IPS-NIHi7 (cell line): ENCODE data around the gene CLEC16A.
"Not testable (repeated sequence)": the region's sequence is repeated elsewhere in the genome, so short reads cannot be mapped to it uniquely, and the experiment has no call there.

Experiments used
- DNase-seq: peaks from one replicate; pipeline ENCODE4 v3.0.0; 2012; ENCODE audit warnings: mixed read lengths; ENCODE audit errors: extremely low spot score

CLEC16A gene

GRCh38 chr16:11101283-11101682, 156.9 kb downstream of the CLEC16A start:
- no peak for DNase-seq

- DNase-seq, result no peak
Observed at GRCh38 chr16:11101695-11102522, 157.5 kb downstream of the CLEC16A start.

GRCh38 chr16:11102523-11102898, 158.1 kb downstream of the CLEC16A start:
- DNase-seq, result no peak

DNA sequence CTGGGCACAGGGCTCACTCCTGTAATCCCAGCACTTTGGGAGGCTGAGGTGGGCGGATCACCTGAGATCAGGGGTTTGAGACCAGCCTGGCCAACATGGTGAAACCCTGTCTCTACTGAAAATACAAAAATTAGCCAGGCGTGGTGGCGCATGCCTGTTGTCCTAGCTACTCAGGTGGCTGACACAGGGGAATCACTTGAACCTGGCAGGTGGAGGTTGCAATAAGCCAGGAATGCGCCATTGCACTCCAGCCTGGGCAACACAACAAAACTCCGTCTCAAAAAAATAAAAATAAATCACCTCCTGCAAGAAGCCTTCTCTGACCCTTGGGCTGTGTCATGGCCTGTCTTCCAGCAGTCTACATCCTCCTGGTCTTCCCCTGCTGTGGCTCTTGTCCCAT, 158.9 kb downstream of the CLEC16A start:
- DNase-seq, result not testable (repeated sequence)

- DNase-seq, result no peak
Observed at GRCh38 chr16:11104168-11105037, 160.0 kb downstream of the CLEC16A start.

- no peak for DNase-seq
Observed at GRCh38 chr16:11105038-11105903, 160.9 kb downstream of the CLEC16A start.

DNA sequence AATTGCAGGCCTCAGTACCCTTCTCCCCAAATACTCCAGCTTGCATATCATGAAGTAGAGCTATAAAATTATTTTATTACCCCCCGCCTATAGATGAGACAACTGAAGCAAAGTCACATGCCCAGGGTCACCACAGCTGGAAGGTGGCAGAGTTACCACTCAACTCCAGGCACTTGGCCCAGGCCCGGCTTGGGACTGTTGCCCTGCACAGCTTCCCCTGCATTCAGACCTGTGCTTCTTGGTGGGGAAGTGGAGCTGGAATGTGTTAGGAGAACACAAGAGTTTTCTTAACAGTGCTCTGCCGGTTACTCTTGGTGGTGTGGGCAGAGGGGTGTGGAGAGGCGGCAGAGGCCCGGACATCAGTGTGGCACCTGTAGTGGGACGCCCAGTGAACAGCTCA, 162.4 kb downstream of the CLEC16A start:
- DNase-seq, result no peak

DNA sequence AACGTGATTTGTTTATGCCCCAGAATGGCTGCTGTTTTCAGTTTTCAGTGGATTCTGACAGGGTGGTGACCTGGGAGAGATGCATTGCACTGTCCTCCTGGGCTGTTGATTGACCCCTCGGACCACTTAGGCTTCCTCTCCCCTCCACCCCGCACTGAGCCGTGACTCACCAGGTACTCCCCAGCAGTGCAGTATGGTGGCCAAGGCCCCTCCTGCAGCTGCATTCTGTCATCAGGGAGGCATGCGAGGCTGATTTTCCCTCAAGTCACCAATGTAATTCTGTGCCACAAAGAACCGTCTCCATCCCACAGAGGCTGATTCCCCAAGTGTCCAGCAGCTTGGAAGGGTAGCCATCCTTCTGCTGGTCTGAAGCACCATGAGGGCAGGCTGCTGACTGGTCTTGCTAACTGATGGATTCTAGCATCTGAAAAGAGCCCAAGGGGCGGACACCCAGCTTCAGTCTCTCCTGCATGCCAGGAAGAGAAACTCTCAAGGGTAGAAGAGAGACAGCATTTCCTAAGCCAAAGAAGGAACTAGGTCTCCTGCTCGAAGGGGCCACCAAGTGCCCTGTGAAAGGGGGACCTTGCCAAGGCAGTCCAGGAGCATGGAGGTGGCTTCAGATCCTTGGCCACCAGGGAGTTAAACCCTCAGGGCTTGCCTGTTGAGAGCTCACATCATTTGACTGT, 163.6 kb downstream of the CLEC16A start:
- no peak for DNase-seq

DNA sequence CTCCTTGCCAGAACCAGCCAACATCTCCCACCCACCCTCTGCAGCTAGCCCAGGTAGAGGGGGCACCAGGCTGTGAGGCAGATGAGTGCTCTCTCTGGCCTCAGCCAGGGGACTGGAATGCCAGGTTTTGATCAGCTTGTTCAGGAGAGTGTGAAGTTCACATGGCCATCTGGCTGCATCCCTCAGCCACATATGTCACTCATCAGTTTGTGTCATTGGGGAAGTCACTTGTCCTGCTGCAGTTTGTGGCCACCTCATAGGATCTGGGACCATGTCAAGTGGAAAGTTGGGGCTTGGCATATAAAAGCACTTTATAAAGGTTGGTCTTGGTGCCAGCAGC, 164.1 kb downstream of the CLEC16A start:
- DNase-seq, result no peak

GRCh38 chr16:11109566-11109965, 165.2 kb downstream of the CLEC16A start:
- DNase-seq, result no peak

DNA sequence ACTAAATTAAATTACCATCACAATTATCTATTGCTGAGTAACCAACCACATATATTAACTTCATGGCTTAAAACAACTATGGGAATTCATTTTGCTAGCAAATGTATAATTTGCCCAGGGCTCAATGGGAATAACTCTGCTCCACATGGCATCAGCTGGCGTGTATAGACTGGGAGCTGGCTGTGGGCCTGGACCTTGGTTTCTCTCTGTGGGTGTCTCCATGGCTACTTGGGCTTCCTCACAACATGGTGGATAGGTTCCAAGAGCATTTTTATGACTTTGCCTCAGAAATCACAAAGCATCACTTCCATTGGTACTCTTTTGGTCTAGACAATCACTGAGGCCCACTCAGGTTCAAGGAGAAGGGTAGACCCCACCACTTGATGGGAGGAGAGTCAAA, 166.8 kb downstream of the CLEC16A start:
- no peak for DNase-seq

- no peak for DNase-seq
Observed at GRCh38 chr16:11111856-11112634, 167.7 kb downstream of the CLEC16A start.

GRCh38 chr16:11112723-11113348, 168.5 kb downstream of the CLEC16A start:
- no peak for DNase-seq

DNA sequence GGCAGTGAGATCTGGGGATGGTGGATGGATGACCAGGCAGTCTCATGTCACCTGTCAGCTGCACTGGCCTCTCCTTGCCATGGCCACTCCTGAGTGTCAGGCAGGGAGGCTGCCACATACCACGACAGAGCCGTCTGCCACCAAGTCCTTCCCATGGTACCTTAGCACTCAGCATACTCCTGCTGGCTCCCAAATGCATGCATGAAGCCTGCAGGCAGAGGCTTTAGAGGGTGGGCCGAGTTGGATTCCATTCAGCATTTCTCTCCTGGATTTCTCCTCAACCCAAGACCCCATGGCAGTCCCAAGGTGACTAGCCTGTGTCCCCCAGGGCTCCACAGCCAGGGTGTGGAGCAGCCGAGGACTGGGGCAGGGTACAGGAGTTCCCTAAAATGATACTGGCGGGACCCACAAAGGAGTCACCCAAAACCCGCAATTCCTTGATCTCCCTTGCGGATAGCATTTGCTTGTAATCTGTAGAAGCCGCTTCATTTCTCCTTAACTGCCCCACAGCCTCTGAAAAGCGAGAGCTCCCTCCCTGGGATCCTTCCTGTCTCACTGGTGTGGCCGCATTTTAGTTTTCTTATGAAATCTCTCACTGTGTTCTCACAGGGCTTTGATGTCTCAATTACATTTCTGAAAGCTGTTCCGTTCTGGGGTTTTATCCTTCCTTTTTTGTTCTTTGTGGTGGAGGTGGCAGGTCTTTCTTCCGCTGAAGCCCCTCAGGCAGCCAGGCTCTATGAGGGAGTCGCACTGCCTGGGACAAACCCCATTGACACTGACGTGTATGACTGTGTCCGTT, 170.2 kb downstream of the CLEC16A start:
- no peak for DNase-seq

GRCh38 chr16:11117576-11118211, 173.3 kb downstream of the CLEC16A start:
- DNase-seq, result no peak

GRCh38 chr16:11118479-11118878, 174.1 kb downstream of the CLEC16A start:
- DNase-seq, result no peak

GRCh38 chr16:11121083-11121608, 176.8 kb downstream of the CLEC16A start:
- no peak for DNase-seq

DNA sequence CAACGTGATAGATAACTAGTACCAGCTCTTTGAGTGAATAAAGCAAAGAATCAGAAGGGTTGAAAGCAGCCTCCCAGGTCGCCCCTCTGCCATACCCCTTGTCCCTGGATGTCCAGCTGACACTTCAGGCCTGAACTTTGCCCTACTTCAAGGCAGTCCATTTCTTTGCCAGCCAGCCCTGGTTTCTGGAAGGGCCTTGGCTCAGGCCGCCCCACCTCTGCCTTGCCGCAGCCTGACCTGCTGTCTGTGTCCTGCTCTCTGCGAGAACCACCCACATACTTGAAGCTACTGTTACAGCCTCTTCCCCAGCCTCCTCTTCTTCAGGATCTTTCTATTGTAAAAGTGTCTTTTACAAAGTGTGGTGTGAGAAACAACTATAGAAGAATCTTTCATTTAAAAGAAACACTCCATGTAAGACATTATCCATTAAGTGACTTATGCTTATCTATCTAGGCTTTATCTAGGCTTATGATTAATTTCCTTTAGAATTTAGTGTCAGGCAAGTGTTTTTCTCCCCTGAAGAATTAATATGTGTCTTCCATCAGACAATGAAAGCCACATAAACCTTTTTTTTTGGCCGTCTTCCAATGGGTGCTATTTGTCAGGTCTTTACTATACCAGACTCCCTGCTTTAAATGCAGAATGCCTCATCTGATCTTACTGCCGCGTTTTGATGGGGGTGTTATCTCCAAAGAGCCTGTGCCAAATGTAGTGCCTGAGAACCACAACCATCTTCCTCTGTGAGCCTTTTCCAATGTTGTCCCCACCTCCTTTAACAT, 177.7 kb downstream of the CLEC16A start:
- DNase-seq, result no peak
